ENCODE results near the gene EFHC2.

Gene EFHC2

GRCh38 chrX:44099366-44099765 lies 244.1 kb downstream of the EFHC2 start:
- Histone ChIP-seq H3K4me2 (ENCODE audit: low read length) (no peak overlapping the region), H3K27me3 (ENCODE audit: control insufficient read depth, insufficient read depth, low read length) (no peaks in the 10 kb centered on the region), H3K4me1 (no peaks in the 10 kb centered on the region), H3K4me3 (ENCODE audit: low read depth, low read length) (no peak overlapping the region), H3K27ac (no peak overlapping the region), H2AFZ (no peak overlapping the region), H3K36me3 (ENCODE audit: control insufficient read depth, insufficient read depth, low read length) (no peaks in the 10 kb centered on the region), H3K9me3 (ENCODE audit: control insufficient read depth, low read length) (no peaks in the 10 kb centered on the region), H3K9ac (no peak overlapping the region), H3K79me2 (no peaks in the 10 kb centered on the region)
- TF ChIP-seq, protein P1, sequence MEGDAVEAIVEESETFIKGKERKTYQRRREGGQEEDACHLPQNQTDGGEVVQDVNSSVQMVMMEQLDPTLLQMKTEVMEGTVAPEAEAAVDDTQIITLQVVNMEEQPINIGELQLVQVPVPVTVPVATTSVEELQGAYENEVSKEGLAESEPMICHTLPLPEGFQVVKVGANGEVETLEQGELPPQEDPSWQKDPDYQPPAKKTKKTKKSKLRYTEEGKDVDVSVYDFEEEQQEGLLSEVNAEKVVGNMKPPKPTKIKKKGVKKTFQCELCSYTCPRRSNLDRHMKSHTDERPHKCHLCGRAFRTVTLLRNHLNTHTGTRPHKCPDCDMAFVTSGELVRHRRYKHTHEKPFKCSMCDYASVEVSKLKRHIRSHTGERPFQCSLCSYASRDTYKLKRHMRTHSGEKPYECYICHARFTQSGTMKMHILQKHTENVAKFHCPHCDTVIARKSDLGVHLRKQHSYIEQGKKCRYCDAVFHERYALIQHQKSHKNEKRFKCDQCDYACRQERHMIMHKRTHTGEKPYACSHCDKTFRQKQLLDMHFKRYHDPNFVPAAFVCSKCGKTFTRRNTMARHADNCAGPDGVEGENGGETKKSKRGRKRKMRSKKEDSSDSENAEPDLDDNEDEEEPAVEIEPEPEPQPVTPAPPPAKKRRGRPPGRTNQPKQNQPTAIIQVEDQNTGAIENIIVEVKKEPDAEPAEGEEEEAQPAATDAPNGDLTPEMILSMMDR (IDR thresholded peaks at IDR 0.05) = no peak
